Vagina (tissue), 2 donors: ENCODE measurements around the gene CC2D1A. TPM values are rescaled to one million over a fixed set of nuclear protein-coding genes. Genes with fewer than 3 reads are reported as not detected.
A peak's percentile ranks its signal among the peaks of the same experiment; 100 is the strongest.

ENCODE experiments used
- DNase-seq, 2 donors: peaks; one replicate each; pipeline ENCODE4 v3.0.0-alpha.2; 2017; ENCODE audit errors: extremely low spot score in 2 of 2
- H3K27ac ChIP-seq: fragments of 200-600 bp; sonication (generic); one replicate; pipeline ENCODE4 v1.5.1; 2019
- H3K27me3 ChIP-seq: fragments of 200-600 bp; sonication (generic); one replicate; pipeline ENCODE4 v1.5.1; 2019
- H3K36me3 ChIP-seq, 2 donors: fragments of 200-600 bp; sonication (generic); one replicate each; pipeline ENCODE4 v1.5.1; 2017 to 2019
- H3K4me1 ChIP-seq: fragments of 200-600 bp; sonication (generic); one replicate; pipeline ENCODE4 v1.5.1; 2019
- H3K4me3 ChIP-seq, 2 donors: fragments of 200-600 bp; sonication (generic); 1 replicate in 1 of 2; 2 replicates in 1 of 2; pipeline ENCODE4 v1.5.1; 2016 to 2019
- H3K9me3 ChIP-seq: fragments of 200-600 bp; sonication (generic); one replicate; pipeline ENCODE4 v1.5.1; 2019
- POLR2A ChIP-seq, 2 donors: fragments of 450-650 bp; IDR thresholded peaks; one replicate each; pipeline ENCODE4 v1.6.1; 2017; ENCODE audit warnings: antibody characterized with exemption in 2 of 2, mild to moderate bottlenecking in 2 of 2, moderate library complexity in 2 of 2
- POLR2AphosphoS5 ChIP-seq, 2 donors: sonication (generic); formaldehyde crosslinking; IDR thresholded peaks; one replicate each; pipeline ENCODE4 v1.9.0; 2017; ENCODE audit warnings: antibody characterized with exemption in 2 of 2, mild to moderate bottlenecking in 2 of 2, low read depth in 1 of 2; ENCODE audit not compliant: insufficient read depth in 1 of 2
- intact Hi-C: fragments of 100-400 bp; cut with DNase I; formaldehyde crosslinking; loops from one replicate; pipeline ENCODE4 v1.15.1; 2023
- total RNA-seq: library from RNA; depleted of rRNA; stranded (reverse); fragments of >200 nt; gene quantifications from one replicate; pipeline ENCODE4 v1.2.3, GENCODE V29; 2016
- TF ChIP-seq, protein P1 (sequence below), 3 experiments: fragments of 450-650 bp in 2 of 3; fragments of 200-600 bp in 1 of 3; sonication (generic) in 1 of 3; IDR thresholded peaks; one replicate each; pipeline ENCODE4 v1.5.1; 2017 to 2019; ENCODE audit warnings: antibody characterized with exemption in 3 of 3, mild to moderate bottlenecking in 2 of 3, moderate library complexity in 2 of 3

The CC2D1A gene
- total RNA-seq, 1 donor from 2014 or later, result 44.4 TPM

DNA sequence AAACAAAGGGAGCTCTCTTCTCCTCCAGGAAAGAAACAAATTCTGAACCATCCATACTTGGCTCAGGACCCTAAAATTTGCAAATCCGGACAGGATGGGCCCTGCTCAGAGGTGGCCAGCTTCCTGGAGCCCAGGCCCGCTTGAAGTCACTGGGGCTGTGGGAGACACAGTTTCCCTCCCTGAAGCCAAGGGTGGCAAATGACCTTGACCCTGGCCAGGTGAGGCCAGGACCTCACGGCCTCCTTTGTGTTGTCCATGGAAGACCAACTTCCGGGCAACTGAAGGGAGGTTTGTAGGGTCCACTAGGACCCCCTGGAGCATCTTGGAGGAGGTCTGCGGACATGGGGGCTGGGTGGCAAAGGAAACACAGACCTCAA lies 23.6 kb upstream of the CC2D1A start:
- H3K36me3 ChIP-seq, result no peaks in the 10 kb centered on the region
- no peak for DNase-seq
- no peaks in the 10 kb centered on the region for H3K9me3 ChIP-seq
- peaks cover 73% of the 10 kb centered on the region for H3K4me1 ChIP-seq
- H3K27me3 ChIP-seq, result no peaks in the 10 kb centered on the region
- intact Hi-C loops, result no loop called here
- H3K27ac ChIP-seq, result peak overlapping the region; percentile 18
- H3K4me3 ChIP-seq, result no peak overlapping the region
- TF ChIP-seq POLR2AphosphoS5 (IDR thresholded peaks at IDR 0.05; ENCODE audit: insufficient read depth in 1 of 2, low read depth in 1 of 2) (no peak), POLR2A (IDR thresholded peaks at IDR 0.05) (no peak)
- TF ChIP-seq, protein P1, sequence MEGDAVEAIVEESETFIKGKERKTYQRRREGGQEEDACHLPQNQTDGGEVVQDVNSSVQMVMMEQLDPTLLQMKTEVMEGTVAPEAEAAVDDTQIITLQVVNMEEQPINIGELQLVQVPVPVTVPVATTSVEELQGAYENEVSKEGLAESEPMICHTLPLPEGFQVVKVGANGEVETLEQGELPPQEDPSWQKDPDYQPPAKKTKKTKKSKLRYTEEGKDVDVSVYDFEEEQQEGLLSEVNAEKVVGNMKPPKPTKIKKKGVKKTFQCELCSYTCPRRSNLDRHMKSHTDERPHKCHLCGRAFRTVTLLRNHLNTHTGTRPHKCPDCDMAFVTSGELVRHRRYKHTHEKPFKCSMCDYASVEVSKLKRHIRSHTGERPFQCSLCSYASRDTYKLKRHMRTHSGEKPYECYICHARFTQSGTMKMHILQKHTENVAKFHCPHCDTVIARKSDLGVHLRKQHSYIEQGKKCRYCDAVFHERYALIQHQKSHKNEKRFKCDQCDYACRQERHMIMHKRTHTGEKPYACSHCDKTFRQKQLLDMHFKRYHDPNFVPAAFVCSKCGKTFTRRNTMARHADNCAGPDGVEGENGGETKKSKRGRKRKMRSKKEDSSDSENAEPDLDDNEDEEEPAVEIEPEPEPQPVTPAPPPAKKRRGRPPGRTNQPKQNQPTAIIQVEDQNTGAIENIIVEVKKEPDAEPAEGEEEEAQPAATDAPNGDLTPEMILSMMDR (IDR thresholded peaks at IDR 0.05), result no peak

- intact Hi-C loops, result no loop called here
- Histone ChIP-seq H3K27me3 (no peaks in the 10 kb centered on the region), H3K9me3 (no peaks in the 10 kb centered on the region), H3K4me1 (peaks cover 78% of the 10 kb centered on the region), H3K4me3 (no peak overlapping the region), H3K36me3 (no peaks in the 10 kb centered on the region), H3K27ac (peak overlapping the region; percentile 18)
- DNase-seq, result no peak
- TF ChIP-seq POLR2AphosphoS5 (IDR thresholded peaks at IDR 0.05; ENCODE audit: insufficient read depth in 1 of 2, low read depth in 1 of 2), result no peak
- no peak for TF ChIP-seq POLR2A (IDR thresholded peaks at IDR 0.05)
- TF ChIP-seq, protein P1 (IDR thresholded peaks at IDR 0.05), result no peak
These were observed 23.2 kb upstream of the CC2D1A start for GRCh38 chr19:13882836-13883235.

GRCh38 chr19:13883516-13884064 lies 22.4 kb upstream of the CC2D1A start:
- TF ChIP-seq POLR2AphosphoS5 (IDR thresholded peaks at IDR 0.05; ENCODE audit: insufficient read depth in 1 of 2, low read depth in 1 of 2) (no peak), POLR2A (IDR thresholded peaks at IDR 0.05) (no peak)
- TF ChIP-seq, protein P1 (IDR thresholded peaks at IDR 0.05), result no peak
- Histone ChIP-seq H3K36me3 (no peaks in the 10 kb centered on the region), H3K9me3 (no peaks in the 10 kb centered on the region), H3K4me1 (peaks cover 85% of the 10 kb centered on the region), H3K4me3 (no peak overlapping the region), H3K27me3 (no peaks in the 10 kb centered on the region), H3K27ac (no peak overlapping the region)
- DNase-seq, result no peak
- intact Hi-C loops, result no loop called here

GRCh38 chr19:13884726-13885591 lies 21.0 kb upstream of the CC2D1A start:
- Histone ChIP-seq H3K9me3 (no peaks in the 10 kb centered on the region), H3K27ac (peak overlapping the region; percentile 88), H3K36me3 (no peaks in the 10 kb centered on the region), H3K27me3 (no peaks in the 10 kb centered on the region), H3K4me3 (peak overlapping the region in 1 of 2 donors; percentile 18), H3K4me1 (peaks cover 78% of the 10 kb centered on the region)
- TF ChIP-seq, protein P1 (IDR thresholded peaks at IDR 0.05), result no peak
- peak in 1 of 2 donors; percentile 67 for TF ChIP-seq POLR2AphosphoS5 (IDR thresholded peaks at IDR 0.05; ENCODE audit: insufficient read depth in 1 of 2, low read depth in 1 of 2)
- peak in 1 of 2 donors; percentile 26 for TF ChIP-seq POLR2A (IDR thresholded peaks at IDR 0.05)
- intact Hi-C loops, result loop anchor here (5.0 kb wide), 1 partner anchor 167 kb away; no protein-coding TSS in a partner anchor
- no peak for DNase-seq
